Activated CD4-positive, alpha-beta T cell treated with anti-CD3 and anti-CD28 coated beads, Interleukin-2, amount 50 U/mL, for 1 hour (primary cell): ENCODE measurements around the gene SFMBT2.

Experiments used
- DNase-seq: peaks from one replicate; pipeline ENCODE4 v3.0.0-alpha.2; 2020

SFMBT2 gene

GRCh38 chr10:7121154-7121797 lies 289.6 kb downstream of the SFMBT2 start:
- peak; percentile 63 for DNase-seq

GRCh38 chr10:7119325-7120015 lies 291.4 kb downstream of the SFMBT2 start:
- no peak for DNase-seq

- DNase-seq, result no peak
Observed at GRCh38 chr10:7117806-7118674, 292.8 kb downstream of the SFMBT2 start.

GRCh38 chr10:7117177-7117799 lies 293.5 kb downstream of the SFMBT2 start:
- DNase-seq, result no peak

GRCh38 chr10:7111561-7111960 lies 299.3 kb downstream of the SFMBT2 start:
- no peak for DNase-seq

DNA sequence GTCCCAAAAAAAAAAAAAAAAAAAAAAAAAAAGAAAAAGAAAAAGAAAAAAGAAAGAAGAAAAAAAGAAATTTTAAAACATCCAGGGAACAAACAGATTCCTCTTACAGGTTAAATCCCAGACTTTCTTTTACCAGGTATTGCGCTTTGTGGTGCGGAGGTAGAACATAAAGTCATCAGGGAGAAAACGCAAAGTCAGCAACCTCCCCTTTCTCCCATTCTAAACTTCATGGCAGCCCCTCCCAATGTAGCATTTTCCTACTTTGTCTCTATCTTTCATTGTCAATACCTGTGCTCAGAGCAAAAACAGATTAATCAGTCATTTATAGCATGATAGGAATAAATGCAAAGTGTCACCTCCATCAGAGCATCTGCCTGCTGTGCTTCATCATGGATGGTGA lies 299.7 kb downstream of the SFMBT2 start:
- DNase-seq, result no peak
